Purkinje cell (primary cell): Measurements from ENCODE around the gene MS4A13. TPM values are rescaled to one million over a fixed set of nuclear protein-coding genes. Genes with fewer than 3 reads are reported as not detected.

Experiments used
- polyA plus RNA-seq: library from polyadenylated mRNA; unstranded; fragments of >200 nt; fragmentation: Nextera tagmentation; gene quantifications from 2 replicates; pipeline ENCODE4 v1.2.1, GENCODE V29; 2014

Gene MS4A13, protein sequence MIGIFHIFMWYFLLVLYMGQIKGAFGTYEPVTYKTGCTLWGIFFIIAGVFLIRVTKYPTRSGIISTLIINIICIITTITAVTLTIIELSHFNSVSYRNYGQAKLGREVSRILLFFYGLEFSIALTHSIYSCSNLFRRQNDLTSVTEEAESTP
- polyA plus RNA-seq = not detected in 2 replicates

DNA sequence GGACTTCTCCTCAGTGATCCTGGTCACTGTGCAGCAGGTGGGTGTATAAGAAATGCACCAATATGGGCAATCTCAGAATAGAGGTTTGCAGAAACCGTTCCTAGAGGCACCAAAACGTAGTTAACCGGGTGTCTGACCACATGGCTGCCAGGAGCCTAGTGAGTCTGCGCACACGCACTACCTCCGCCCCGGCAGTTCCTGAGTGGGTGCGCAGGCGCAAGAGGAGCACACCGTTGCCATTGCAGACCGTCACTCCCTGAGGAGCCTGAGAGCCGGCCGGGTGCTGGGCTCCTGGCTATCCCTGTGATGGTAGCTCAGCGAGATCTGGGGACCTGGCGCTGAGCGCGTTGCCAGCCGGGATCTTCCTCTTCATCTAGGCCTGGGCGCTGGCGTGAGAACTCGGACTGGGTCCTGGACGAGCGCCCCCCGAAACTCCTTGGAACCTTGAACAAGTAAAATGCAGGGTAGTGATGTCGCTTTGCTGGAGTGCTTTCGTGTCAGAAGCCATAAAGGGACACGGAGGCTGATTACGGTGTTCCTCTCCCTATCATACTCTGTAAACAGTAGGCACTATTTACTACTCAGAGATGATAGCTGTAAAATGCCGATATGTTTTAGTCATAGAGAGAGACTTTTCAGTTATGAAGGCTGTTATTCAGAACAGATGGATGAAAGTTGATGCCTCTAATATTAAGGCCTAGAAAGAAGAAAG is at the start of gene MS4A13:
Gene MS4A13, plus strand, starts transcription at position 249 of the 712 bp plus-strand sequence. CDS start 2,692 bp downstream, outside the sequence.

DNA sequence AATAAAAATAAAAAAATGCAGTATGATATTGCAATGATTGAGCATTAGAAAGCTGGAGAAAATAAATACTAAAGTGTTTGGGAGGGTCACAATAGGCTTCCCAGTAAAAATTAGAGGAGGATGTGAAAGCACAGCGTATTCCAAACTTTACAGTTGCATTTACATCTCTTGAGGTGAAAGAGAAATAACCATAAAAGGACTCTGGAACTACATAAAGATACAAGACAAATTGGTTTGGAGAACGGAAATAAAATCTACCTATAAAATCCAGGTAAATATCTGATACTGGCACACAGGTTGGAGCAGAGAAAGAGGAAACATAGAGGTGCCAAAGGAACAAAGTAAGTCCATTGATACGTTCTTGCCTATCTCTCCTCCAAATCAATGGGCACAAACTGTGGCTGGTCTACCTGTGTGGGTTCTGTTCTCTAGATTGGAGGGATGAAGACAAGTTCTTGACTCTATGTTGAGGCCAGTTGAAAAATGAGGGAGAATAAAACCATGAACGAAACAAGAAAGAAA is 22.6 kb upstream of the MS4A13 start, which contains the start of gene MS4A12:
Gene MS4A12, plus strand, starts transcription at position 291 of the 522 bp plus-strand sequence. CDS start 4,541 bp downstream, outside the sequence.

Other genes starting within 250 kb of the MS4A13 start
- not detected in 2 replicates for gene MS4A4A, start 234.7 kb upstream of the MS4A13 start, polyA plus RNA-seq
- not detected in 2 replicates for gene MS4A6E, start 188.1 kb upstream of the MS4A13 start, polyA plus RNA-seq
- gene MS4A7, start 136.9 kb upstream of the MS4A13 start, polyA plus RNA-seq = not detected in 2 replicates
- gene MS4A14, start 118.9 kb upstream of the MS4A13 start, polyA plus RNA-seq = not detected in 2 replicates
- not detected in 2 replicates for gene MS4A5, start 85.8 kb upstream of the MS4A13 start, polyA plus RNA-seq
- not detected in 2 replicates for gene MS4A1, start 59.5 kb upstream of the MS4A13 start, polyA plus RNA-seq
- not detected in 2 replicates for gene MS4A12, start 22.6 kb upstream of the MS4A13 start, polyA plus RNA-seq
- 1.8 TPM in 1 of 2 replicates, not detected in the other for gene MS4A8, start 184.2 kb downstream of the MS4A13 start, polyA plus RNA-seq
- not detected in 2 replicates for gene MS4A18, start 209.3 kb downstream of the MS4A13 start, polyA plus RNA-seq
- not detected in 2 replicates for gene MS4A15, start 241.5 kb downstream of the MS4A13 start, polyA plus RNA-seq